HT1080 (cell line): Measurements from ENCODE around the gene PHLDB3. TPM values are rescaled to one million over a fixed set of nuclear protein-coding genes. Genes with fewer than 3 reads are reported as not detected.

ENCODE experiments used
- total RNA-seq: library from RNA; depleted of rRNA; stranded (reverse); fragments of >200 nt; shearing (Covaris generic); gene quantifications from 2 replicates; pipeline ENCODE4 v1.2.3, GENCODE V29; 2014; rRNA removed

The PHLDB3 gene
- total RNA-seq, 1 experiment from 2014 or later, result 7.0 TPM

Other genes with a start within 250 kb of the PHLDB3 start
- 0.14 and 0.40 TPM in 2 replicates for gene PSG9, start 235.2 kb downstream of the PHLDB3 start, total RNA-seq
- not detected in 2 replicates for gene CD177, start 151.1 kb downstream of the PHLDB3 start, total RNA-seq
- not detected in 2 replicates for gene TEX101, start 89.9 kb downstream of the PHLDB3 start, total RNA-seq
- gene LYPD3, start 39.1 kb downstream of the PHLDB3 start, total RNA-seq, result not detected in 2 replicates
- gene ETHE1, start 22.5 kb upstream of the PHLDB3 start, total RNA-seq, result 30.5 and 31.1 TPM in 2 replicates
- gene ZNF575, start 28.4 kb upstream of the PHLDB3 start, total RNA-seq, result not detected in 2 replicates
- 24.3 and 32.5 TPM in 2 replicates for gene XRCC1, start 70.8 kb upstream of the PHLDB3 start, total RNA-seq
- gene PINLYP, start 71.1 kb upstream of the PHLDB3 start, total RNA-seq, result 0.58 TPM in 1 of 2 replicates, not detected in the other
- gene IRGQ, start 91.4 kb upstream of the PHLDB3 start, total RNA-seq, result 7.1 and 12.4 TPM in 2 replicates
- 19.4 and 19.9 TPM in 2 replicates for gene ZNF576, start 91.8 kb upstream of the PHLDB3 start, total RNA-seq
- gene SRRM5, start 107.3 kb upstream of the PHLDB3 start, total RNA-seq, result 0.03 TPM in 1 of 2 replicates, not detected in the other
- 23.6 and 24.8 TPM in 2 replicates for gene ZNF428, start 114.9 kb upstream of the PHLDB3 start, total RNA-seq
- gene CADM4, start 135.1 kb upstream of the PHLDB3 start, total RNA-seq, result 1.3 and 1.5 TPM in 2 replicates
- gene PLAUR, start 165.4 kb upstream of the PHLDB3 start, total RNA-seq, result 217 and 240 TPM in 2 replicates
- gene IRGC, start 211.3 kb upstream of the PHLDB3 start, total RNA-seq, result not detected in 2 replicates